Liver (tissue), 3 donors: ENCODE results near the gene MARK2.

Experiments used
- EGR1 ChIP-seq, 2 donors: IDR thresholded peaks; 2 replicates each; pipeline ENCODE4 v1.6.1; 2016 to 2018; ENCODE audit warnings: antibody characterized with exemption in 2 of 2, low read depth in 2 of 2
- GABPA ChIP-seq, 2 donors: IDR thresholded peaks in 1 of 2; conservative IDR thresholded peaks in 1 of 2; 2 replicates each; pipeline ENCODE4 v1.6.1; 2016; ENCODE audit warnings: antibody characterized with exemption in 2 of 2, mild to moderate bottlenecking in 1 of 2, moderate library complexity in 1 of 2
- RAD21 ChIP-seq, 2 donors: IDR thresholded peaks; 2 replicates each; pipeline ENCODE4 v1.6.1; 2016; ENCODE audit warnings: antibody characterized with exemption in 2 of 2, mild to moderate bottlenecking in 2 of 2
- RXRA ChIP-seq, 2 donors: IDR thresholded peaks; 2 replicates each; pipeline ENCODE4 v1.6.1; 2017 to 2018; ENCODE audit warnings: antibody characterized with exemption in 2 of 2, mild to moderate bottlenecking in 1 of 2
- SP1 ChIP-seq: IDR thresholded peaks from 2 replicates; pipeline ENCODE4 v1.6.1; 2018; ENCODE audit warnings: antibody characterized with exemption, mild to moderate bottlenecking
- TAF1 ChIP-seq: conservative IDR thresholded peaks from 2 replicates; pipeline ENCODE4 v1.6.1; 2016; ENCODE audit warnings: antibody characterized with exemption, mild to moderate bottlenecking
- YY1 ChIP-seq: IDR thresholded peaks from 2 replicates; pipeline ENCODE4 v1.6.1; 2016; ENCODE audit warnings: antibody characterized with exemption, mild to moderate bottlenecking
- TF ChIP-seq, protein P1 (sequence below): fragments of 150-350 bp; IDR thresholded peaks from 2 replicates; pipeline ENCODE4 v1.5.1; 2017; ENCODE audit warnings: improper control_type of control experiment, low read depth, low read length; ENCODE audit not compliant: missing input control
- TF ChIP-seq, protein P2 (sequence below): IDR thresholded peaks from 2 replicates; pipeline ENCODE4 v1.6.1; 2016; ENCODE audit warnings: antibody characterized with exemption, mild to moderate bottlenecking
- TF ChIP-seq, protein P3 (sequence below): IDR thresholded peaks from 2 replicates; pipeline ENCODE4 v1.6.1; 2016; ENCODE audit warnings: antibody characterized with exemption
- TF ChIP-seq, protein P4 (sequence below): IDR thresholded peaks from 2 replicates; pipeline ENCODE4 v1.6.1; 2016; ENCODE audit warnings: antibody characterized with exemption
- TF ChIP-seq, protein P5 (sequence below): IDR thresholded peaks from 2 replicates; pipeline ENCODE4 v1.6.1; 2016; ENCODE audit warnings: antibody characterized with exemption
- donor health status: healthy.
- donor health status: healthy.

DNA sequence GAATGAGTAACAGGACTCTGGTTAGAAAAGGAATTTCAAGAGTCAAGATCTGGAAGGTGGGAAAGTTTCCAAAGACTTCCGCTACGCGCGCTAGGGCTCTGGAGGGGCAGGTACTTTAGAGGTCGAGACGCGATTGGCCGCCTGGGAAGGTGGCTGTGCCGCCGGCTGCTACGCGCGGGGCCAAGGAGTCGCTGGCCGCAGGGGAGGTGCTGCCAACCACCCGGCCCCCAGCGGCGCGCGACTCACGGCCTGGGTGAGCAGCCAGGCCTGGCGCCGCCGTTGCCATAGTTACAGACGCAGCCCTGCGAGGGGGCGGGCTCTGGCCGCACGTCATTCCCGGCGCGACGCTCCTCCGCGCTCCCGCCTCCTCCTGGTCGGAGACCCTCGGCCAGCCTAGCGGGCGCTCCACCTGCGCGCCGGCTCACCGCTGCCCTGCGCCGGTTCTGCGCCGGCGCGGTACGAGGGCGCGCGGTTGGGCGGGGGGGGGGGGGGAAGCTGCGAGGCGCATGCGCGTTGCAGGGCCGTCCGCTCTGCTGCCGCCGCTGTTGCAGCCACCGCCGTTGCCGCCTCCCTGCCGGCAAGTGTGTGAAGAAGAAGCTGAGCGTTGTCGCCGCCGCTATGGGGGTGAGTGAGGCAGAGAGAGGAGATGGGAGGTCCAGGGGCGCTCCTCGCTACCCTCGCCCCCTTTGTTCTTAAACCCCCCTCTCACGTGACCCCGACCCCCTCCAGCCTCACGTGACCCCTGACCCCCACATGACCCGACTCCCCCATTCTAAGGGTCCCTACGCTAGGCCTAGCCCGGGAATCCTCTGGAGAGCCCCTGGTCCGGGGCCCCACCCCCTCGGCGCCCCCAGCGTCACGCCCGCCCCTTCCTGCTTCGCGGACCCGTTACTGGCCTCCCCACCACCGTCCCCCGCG lies 99.8 kb downstream of the MARK2 start, which contains the start of gene NAA40:
- TF ChIP-seq, protein P1, sequence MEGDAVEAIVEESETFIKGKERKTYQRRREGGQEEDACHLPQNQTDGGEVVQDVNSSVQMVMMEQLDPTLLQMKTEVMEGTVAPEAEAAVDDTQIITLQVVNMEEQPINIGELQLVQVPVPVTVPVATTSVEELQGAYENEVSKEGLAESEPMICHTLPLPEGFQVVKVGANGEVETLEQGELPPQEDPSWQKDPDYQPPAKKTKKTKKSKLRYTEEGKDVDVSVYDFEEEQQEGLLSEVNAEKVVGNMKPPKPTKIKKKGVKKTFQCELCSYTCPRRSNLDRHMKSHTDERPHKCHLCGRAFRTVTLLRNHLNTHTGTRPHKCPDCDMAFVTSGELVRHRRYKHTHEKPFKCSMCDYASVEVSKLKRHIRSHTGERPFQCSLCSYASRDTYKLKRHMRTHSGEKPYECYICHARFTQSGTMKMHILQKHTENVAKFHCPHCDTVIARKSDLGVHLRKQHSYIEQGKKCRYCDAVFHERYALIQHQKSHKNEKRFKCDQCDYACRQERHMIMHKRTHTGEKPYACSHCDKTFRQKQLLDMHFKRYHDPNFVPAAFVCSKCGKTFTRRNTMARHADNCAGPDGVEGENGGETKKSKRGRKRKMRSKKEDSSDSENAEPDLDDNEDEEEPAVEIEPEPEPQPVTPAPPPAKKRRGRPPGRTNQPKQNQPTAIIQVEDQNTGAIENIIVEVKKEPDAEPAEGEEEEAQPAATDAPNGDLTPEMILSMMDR, result no peak
- TF ChIP-seq, protein P2, sequence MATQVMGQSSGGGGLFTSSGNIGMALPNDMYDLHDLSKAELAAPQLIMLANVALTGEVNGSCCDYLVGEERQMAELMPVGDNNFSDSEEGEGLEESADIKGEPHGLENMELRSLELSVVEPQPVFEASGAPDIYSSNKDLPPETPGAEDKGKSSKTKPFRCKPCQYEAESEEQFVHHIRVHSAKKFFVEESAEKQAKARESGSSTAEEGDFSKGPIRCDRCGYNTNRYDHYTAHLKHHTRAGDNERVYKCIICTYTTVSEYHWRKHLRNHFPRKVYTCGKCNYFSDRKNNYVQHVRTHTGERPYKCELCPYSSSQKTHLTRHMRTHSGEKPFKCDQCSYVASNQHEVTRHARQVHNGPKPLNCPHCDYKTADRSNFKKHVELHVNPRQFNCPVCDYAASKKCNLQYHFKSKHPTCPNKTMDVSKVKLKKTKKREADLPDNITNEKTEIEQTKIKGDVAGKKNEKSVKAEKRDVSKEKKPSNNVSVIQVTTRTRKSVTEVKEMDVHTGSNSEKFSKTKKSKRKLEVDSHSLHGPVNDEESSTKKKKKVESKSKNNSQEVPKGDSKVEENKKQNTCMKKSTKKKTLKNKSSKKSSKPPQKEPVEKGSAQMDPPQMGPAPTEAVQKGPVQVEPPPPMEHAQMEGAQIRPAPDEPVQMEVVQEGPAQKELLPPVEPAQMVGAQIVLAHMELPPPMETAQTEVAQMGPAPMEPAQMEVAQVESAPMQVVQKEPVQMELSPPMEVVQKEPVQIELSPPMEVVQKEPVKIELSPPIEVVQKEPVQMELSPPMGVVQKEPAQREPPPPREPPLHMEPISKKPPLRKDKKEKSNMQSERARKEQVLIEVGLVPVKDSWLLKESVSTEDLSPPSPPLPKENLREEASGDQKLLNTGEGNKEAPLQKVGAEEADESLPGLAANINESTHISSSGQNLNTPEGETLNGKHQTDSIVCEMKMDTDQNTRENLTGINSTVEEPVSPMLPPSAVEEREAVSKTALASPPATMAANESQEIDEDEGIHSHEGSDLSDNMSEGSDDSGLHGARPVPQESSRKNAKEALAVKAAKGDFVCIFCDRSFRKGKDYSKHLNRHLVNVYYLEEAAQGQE, result no peak
- TF ChIP-seq RAD21 (IDR thresholded peaks at IDR 0.05) (no peak), TAF1 (no peak), EGR1 (IDR thresholded peaks at IDR 0.05; ENCODE audit: low read depth in 2 of 2) (peak in 1 of 2 donors; percentile 54), YY1 (no peak), RXRA (IDR thresholded peaks at IDR 0.05) (peak in 1 of 2 donors; percentile 11), SP1 (peak; percentile 68), GABPA (IDR thresholded peaks at IDR 0.05 in 1 of 2, conservative IDR thresholded peaks at IDR 0.05 in 1 of 2) (peak in 1 of 2 donors; percentile 10)
- TF ChIP-seq, protein P3, sequence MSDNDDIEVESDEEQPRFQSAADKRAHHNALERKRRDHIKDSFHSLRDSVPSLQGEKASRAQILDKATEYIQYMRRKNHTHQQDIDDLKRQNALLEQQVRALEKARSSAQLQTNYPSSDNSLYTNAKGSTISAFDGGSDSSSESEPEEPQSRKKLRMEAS, result no peak
- TF ChIP-seq, protein P4, sequence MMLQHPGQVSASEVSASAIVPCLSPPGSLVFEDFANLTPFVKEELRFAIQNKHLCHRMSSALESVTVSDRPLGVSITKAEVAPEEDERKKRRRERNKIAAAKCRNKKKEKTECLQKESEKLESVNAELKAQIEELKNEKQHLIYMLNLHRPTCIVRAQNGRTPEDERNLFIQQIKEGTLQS, result no peak
- TF ChIP-seq, protein P5, sequence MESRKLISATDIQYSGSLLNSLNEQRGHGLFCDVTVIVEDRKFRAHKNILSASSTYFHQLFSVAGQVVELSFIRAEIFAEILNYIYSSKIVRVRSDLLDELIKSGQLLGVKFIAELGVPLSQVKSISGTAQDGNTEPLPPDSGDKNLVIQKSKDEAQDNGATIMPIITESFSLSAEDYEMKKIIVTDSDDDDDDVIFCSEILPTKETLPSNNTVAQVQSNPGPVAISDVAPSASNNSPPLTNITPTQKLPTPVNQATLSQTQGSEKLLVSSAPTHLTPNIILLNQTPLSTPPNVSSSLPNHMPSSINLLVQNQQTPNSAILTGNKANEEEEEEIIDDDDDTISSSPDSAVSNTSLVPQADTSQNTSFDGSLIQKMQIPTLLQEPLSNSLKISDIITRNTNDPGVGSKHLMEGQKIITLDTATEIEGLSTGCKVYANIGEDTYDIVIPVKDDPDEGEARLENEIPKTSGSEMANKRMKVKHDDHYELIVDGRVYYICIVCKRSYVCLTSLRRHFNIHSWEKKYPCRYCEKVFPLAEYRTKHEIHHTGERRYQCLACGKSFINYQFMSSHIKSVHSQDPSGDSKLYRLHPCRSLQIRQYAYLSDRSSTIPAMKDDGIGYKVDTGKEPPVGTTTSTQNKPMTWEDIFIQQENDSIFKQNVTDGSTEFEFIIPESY, result no peak
